ENCODE measurements around the gene HS6ST1. TPM values are rescaled to one million over a fixed set of nuclear protein-coding genes. Genes with fewer than 3 reads are reported as not detected.

HS6ST1 gene
- total RNA-seq, 1 experiment from 2014 or later = 63.3 TPM

GRCh38 chr2:128292599-128293425 is 25.9 kb downstream of the HS6ST1 start:
- POLR2A ChIA-PET (ENCODE audit: low non-redundant PET) = no interaction called here

GRCh38 chr2:128291844-128292598 is 26.6 kb downstream of the HS6ST1 start:
- Histone ChIP-seq H3K27me3 (replicated peaks; ENCODE audit: insufficient read depth, low read depth, low read length, poor library complexity) (no peaks in the 10 kb centered on the region), H3K4me3 (ENCODE audit: low read depth, low read length, poor library complexity, severe bottlenecking) (no peak overlapping the region), H3K9me3 (ENCODE audit: low read depth, low read length, poor library complexity, severe bottlenecking) (peaks cover 3% of the 10 kb centered on the region), H3K27ac (ENCODE audit: low read depth, low read length, poor library complexity, severe bottlenecking) (peak overlapping the region; percentile 71), H3K4me1 (ENCODE audit: insufficient read depth, low read length, poor library complexity, severe bottlenecking) (peaks cover 32% of the 10 kb centered on the region), H3K36me3 (ENCODE audit: insufficient read depth, low read length, poor library complexity, severe bottlenecking) (no peaks in the 10 kb centered on the region)
- TF ChIP-seq EZH2 (IDR thresholded peaks at IDR 0.05; ENCODE audit: borderline replicate concordance, low read depth, low read length, poor library complexity, severe bottlenecking) = no peak
- TF ChIP-seq CTCF (conservative IDR thresholded peaks at IDR 0.05; ENCODE audit: low read depth, low read length) = no peak
- ChIA-PET CTCF (no interaction called here), POLR2A (ENCODE audit: low non-redundant PET) (no interaction called here)
- no peak for DNase-seq (ENCODE audit: low spot score)
- intact Hi-C loops (cut with micrococcal nuclease; ENCODE audit: unreplicated experiment) = no loop called here
- BruUV-seq (replicated peaks) = no TSS peak

More at GRCh38 chr2:128292599-128293425, 25.9 kb downstream of the HS6ST1 start:
- Histone ChIP-seq H3K36me3 (ENCODE audit: insufficient read depth, low read length, poor library complexity, severe bottlenecking) (no peaks in the 10 kb centered on the region), H3K4me3 (ENCODE audit: low read depth, low read length, poor library complexity, severe bottlenecking) (no peak overlapping the region), H3K9me3 (ENCODE audit: low read depth, low read length, poor library complexity, severe bottlenecking) (peaks cover 3% of the 10 kb centered on the region), H3K27me3 (replicated peaks; ENCODE audit: insufficient read depth, low read depth, low read length, poor library complexity) (no peaks in the 10 kb centered on the region), H3K27ac (ENCODE audit: low read depth, low read length, poor library complexity, severe bottlenecking) (peak overlapping the region; percentile 71), H3K4me1 (ENCODE audit: insufficient read depth, low read length, poor library complexity, severe bottlenecking) (peaks cover 32% of the 10 kb centered on the region)
- no TSS peak for BruUV-seq (replicated peaks)
- no peak for TF ChIP-seq EZH2 (IDR thresholded peaks at IDR 0.05; ENCODE audit: borderline replicate concordance, low read depth, low read length, poor library complexity, severe bottlenecking)
- TF ChIP-seq CTCF (conservative IDR thresholded peaks at IDR 0.05; ENCODE audit: low read depth, low read length) = no peak
- intact Hi-C loops (cut with micrococcal nuclease; ENCODE audit: unreplicated experiment) = no loop called here
- peak; percentile 67 for DNase-seq (ENCODE audit: low spot score)
- CTCF ChIA-PET = no interaction called here

- Histone ChIP-seq H3K9me3 (ENCODE audit: low read depth, low read length, poor library complexity, severe bottlenecking) (peaks cover 3% of the 10 kb centered on the region), H3K36me3 (ENCODE audit: insufficient read depth, low read length, poor library complexity, severe bottlenecking) (no peaks in the 10 kb centered on the region), H3K27ac (ENCODE audit: low read depth, low read length, poor library complexity, severe bottlenecking) (peak overlapping the region; percentile 4), H3K4me3 (ENCODE audit: low read depth, low read length, poor library complexity, severe bottlenecking) (no peak overlapping the region), H3K4me1 (ENCODE audit: insufficient read depth, low read length, poor library complexity, severe bottlenecking) (peaks cover 32% of the 10 kb centered on the region), H3K27me3 (replicated peaks; ENCODE audit: insufficient read depth, low read depth, low read length, poor library complexity) (no peaks in the 10 kb centered on the region)
- POLR2A ChIA-PET (ENCODE audit: low non-redundant PET) = no interaction called here
- CTCF ChIA-PET = no interaction called here
- TF ChIP-seq EZH2 (IDR thresholded peaks at IDR 0.05; ENCODE audit: borderline replicate concordance, low read depth, low read length, poor library complexity, severe bottlenecking) (no peak), CTCF (conservative IDR thresholded peaks at IDR 0.05; ENCODE audit: low read depth, low read length) (no peak)
- no peak for DNase-seq (ENCODE audit: low spot score)
- intact Hi-C loops (cut with micrococcal nuclease; ENCODE audit: unreplicated experiment) = no loop called here
- BruUV-seq (replicated peaks) = no TSS peak
Measured at GRCh38 chr2:128291161-128291843, 27.4 kb downstream of the HS6ST1 start.

All from A673 (cell line).